ENCODE results near the gene SOD2.
"Not testable (repeated sequence)": the region's sequence is repeated elsewhere in the genome, so short reads cannot be mapped to it uniquely, and the experiment has no call there.

SOD2 gene

DNA sequence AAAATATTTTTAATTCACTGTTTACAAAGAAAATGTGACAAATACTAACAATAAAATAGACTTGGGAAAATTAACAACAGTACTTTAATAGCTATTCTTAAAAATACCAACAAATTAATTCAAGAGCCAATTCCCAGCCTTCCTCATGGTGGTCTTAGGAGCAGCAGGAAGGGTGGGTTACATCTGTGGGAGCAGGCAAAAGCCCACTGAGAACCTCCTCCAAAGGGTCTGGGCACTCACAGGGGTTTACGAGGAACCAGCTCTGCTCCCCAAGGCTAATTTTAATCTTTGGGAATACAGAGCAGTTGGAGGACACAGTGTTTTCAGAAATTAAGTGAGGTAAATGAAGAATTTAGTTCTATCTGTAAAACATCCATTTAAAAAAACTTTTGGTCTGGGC is 10.2 kb downstream of the SOD2 start:
- DNase-seq (ENCODE audit: low spot score) = no peak

DNA sequence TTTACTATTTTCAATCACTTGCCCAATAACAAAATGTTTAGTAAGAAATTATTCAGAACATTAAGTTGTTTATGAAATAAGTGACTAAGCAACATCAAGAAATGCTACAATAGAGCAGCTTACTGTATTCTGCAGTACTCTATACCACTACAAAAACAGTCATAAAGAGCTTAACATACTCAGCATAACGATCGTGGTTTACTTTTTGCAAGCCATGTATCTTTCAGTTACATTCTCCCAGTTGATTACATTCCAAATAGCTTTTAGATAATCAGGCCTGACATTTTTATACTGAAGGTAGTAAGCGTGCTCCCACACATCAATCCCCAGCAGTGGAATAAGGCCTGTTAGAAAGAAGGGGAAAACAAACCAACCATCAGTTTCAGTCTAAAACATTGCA is 10.7 kb downstream of the SOD2 start:
- no peak for DNase-seq (ENCODE audit: low spot score)

DNA sequence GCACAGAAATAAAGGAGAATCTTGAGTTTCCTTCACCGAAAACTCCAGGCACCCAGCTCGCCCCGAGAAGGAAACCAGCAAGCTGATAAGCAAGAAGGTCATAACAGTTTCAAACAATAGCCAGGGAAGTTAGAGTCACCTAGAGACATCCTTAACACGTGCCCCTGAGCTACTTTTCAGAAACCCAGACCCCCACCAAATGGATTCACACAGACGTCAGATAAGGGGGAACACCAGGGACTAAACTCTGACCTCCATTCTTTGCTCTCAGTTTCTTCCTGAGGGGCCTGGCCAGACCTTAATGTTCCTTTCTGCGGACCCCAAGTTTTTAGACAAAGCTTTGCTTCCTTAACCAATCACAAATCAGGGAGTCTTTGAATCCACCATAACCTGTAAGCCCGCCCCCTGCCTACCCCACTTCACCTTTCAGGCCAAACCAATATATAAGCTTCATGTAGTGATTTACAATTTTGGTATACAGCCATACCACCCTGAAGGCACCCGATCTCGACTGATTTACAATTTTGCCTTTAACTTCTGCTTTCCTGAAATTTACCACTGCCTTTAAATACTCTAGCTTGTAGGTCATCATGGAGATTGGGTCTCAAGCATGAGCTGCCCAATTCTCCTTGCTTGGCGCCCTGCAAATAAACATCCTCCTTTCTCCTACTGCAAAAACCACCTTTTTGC is 11.7 kb downstream of the SOD2 start:
- DNase-seq (ENCODE audit: low spot score) = no peak

- DNase-seq (ENCODE audit: low spot score) = no peak
Observed at GRCh38 chr6:159680104-159680503, 12.9 kb downstream of the SOD2 start.

DNA sequence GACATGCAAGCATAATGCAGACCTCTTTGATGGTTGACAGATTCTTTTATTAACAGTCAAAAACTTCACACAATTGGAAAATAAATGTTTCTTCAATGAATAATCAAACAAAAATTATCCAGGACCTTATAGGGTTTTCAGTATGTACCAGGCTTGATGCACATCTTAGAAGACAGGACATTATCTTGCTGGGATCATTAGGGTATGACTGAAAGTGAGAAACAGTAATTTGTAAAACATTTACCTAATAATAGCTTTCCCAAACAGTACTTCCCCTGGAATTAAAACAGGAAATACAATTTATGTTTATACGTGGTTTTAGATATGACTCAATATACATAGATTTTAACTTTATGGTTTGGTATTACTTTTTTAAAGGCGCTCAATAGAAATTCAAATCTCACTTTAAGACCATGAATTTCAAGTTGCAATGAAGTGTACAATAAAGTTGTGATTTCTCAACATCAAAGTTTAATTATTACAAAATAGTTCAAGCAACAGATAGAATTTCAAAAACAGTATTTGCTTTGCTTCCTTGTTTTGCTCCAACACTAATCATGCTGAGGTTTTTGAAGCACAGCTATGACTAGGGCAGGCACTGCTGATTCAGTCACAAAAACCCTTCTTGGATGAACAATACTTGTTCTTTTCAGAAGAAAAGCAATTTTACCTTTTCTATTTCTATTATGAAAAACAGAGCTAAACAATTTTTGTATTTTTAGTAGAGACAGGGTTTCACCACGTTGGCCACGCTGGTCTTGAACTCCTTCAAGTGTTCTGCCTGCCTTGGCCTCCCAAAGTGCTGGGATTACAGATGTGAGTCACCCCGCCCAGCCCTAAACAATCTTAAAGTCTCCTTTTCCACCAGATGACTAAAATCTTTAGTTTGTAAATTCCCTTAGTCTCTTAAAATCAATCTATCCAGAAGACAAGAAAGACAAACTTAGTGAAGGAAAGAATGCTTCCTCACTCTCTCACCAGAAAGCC is 13.7 kb downstream of the SOD2 start:
- DNase-seq (ENCODE audit: low spot score) = no peak

DNA sequence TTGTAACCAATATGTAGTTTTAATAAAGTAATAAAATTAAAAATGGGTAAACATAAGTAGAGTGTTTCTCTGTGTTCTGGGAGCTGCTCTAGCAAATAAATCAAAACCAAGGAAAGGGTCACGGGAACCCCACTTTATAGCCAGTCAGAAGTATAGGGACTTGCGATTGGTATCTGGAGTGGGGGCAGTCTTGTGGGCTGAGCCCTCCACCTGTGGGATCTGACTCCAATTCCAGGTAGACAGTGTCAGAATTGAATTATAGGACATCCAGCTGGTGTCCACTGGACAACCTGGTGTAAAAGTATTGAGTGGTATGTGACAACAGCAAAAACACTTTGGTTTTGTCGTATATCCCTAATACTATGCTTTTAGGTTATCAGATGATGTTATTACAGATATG is 14.5 kb downstream of the SOD2 start:
- no peak for DNase-seq (ENCODE audit: low spot score)

GRCh38 chr6:159677506-159678165 is 15.4 kb downstream of the SOD2 start:
- DNase-seq (ENCODE audit: low spot score) = no peak

DNA sequence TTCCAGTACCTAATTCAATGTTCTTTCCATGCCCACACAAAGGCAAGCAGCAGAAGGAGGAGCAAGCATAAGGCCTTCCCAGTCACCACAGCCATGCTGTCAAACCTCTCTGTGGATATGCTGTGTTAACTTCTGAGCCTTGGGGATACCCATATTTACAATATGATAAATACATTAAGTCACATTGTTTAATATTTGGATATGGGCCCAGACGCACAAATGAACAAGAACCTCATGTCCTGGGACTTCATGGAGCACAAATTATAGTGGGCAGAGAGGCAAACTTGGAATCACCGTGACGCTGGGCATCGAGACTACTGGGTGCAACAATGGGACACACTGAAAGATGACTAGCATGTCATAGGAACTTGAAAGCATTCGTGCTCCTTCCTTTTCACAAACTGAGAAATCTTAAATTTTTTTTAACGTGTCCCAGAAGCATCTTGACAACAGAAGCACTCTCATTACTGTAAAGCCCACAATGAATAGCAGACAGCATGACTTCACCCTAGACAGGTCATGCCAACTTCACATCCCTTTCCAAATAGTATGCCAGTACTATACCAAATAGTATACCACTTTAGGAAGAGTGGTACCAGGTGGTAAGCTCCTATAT is 16.0 kb downstream of the SOD2 start:
- no peak for DNase-seq (ENCODE audit: low spot score)

- not testable (repeated sequence) for DNase-seq (ENCODE audit: low spot score)
Observed at GRCh38 chr6:159676236-159676635, 16.8 kb downstream of the SOD2 start.

DNA sequence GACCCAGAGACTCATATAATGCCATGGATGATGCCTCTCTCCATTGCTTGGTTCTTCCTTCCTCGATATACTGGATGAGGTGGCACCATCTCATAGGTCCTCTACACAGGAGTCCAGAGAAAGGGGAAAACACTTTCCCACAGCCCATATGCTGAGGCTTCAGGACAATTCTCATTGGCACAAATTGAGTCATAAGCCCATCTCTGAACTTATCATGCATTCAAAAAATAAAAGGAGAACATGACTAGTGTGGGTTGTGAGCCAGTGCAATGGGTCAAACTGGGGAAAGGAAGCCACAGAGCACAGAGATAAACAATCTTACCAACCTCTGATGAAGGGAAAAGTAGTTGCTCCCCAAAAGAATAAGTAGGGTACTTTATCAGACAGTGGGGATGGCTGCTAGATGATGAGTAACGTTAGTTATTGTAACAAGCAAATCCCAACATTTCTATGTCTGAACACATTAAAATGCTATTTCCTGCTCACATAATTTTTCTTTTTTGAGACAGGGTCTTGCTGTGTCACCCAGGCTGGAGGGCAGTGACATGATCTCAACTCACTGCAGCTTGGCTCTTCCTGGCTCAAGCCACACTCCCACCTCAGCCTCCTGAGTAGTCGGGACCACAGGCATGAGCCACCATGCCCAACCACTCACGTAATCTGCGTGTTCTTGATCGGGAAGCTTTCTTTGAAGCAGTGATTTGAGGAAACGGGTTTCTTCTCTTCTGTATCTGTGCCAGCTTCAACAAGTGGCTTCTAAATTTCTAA is 27.0 kb downstream of the SOD2 start:
- DNase-seq (ENCODE audit: low spot score) = no peak

- not testable (repeated sequence) for DNase-seq (ENCODE audit: low spot score)
Observed at GRCh38 chr6:159663368-159663889, 29.6 kb downstream of the SOD2 start.

DNA sequence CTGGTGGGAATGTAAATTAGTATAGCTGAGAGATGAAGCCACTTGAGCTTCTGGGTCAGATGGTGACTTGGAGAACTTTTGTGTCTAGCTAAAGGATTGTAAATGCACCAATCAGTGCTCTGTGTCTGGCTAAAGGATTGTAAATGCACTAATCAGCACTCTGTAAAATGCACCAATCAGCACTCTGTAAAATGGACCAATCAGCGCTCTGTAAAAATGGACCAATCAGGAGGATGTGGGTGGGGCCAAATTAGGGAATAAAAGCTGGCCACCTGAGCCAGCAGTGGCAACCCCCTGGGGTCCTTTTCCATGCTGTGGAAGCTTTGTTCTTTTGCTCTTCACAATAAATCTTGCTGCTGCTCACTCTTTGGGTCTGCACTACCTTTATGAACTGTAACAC is 31.1 kb downstream of the SOD2 start:
- DNase-seq (ENCODE audit: low spot score) = not testable (repeated sequence)

- no peak for DNase-seq (ENCODE audit: low spot score)
Observed at GRCh38 chr6:159655409-159655988, 37.5 kb downstream of the SOD2 start.

- DNase-seq (ENCODE audit: low spot score) = peak; percentile 69
Observed at GRCh38 chr6:159654483-159655098, 38.5 kb downstream of the SOD2 start.

DNA sequence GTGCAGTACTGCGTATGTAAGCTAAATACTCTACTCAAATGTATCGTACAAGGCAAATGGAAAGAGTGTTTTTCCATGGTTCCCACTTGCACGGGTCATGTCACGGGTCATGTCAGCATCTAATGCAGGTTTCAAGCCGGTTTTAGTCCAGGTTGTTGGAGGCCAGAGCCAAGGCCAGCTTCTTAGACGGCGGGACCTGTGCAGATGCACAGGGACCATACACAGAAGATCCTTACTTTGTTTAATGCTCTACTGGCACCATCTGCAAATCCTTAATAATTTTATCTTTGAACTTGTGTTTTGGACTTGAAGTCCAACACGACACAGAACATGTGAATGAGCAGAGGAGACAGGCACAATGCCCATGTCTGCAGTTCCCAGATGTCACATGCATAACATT is 42.7 kb downstream of the SOD2 start:
- DNase-seq (ENCODE audit: low spot score) = no peak

DNA sequence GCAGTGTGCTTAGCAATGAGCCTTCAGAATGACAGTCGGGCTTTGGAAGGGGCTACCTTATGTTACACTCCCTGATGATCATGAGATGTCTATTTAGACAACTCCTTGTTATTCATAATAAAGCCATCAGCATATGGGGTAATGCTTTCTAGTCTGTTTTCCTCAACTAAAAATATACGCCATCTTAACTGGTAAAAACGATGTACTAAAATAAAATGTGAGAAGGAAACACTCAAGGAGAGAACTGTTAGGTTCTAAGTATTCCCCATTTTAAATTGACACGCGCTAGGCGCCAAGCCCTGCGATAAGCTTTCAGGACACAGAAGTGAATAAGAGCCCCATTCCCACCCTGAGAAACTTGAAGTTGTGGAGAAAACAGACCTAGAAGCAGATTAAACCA is 43.6 kb downstream of the SOD2 start:
- no peak for DNase-seq (ENCODE audit: low spot score)

DNA sequence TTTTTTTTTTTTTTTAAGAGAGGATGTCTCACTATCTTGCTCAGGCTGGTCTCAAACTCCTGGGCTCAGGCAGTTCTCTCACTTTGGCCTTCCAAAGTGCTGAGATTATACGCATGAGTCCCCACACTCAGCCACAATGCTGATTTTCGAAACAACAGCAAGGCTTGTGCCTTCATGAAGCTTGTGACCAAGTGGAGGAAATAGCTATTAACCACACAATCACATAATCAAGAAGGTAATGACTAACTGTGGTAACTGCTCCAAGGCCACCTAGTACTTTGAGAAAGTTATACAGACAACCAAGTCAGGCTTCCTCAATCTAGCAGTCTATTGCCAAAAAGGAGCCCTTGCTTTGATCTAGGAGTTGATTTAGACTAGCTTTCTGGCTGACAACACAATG is 46.3 kb downstream of the SOD2 start:
- DNase-seq (ENCODE audit: low spot score) = no peak

DNA sequence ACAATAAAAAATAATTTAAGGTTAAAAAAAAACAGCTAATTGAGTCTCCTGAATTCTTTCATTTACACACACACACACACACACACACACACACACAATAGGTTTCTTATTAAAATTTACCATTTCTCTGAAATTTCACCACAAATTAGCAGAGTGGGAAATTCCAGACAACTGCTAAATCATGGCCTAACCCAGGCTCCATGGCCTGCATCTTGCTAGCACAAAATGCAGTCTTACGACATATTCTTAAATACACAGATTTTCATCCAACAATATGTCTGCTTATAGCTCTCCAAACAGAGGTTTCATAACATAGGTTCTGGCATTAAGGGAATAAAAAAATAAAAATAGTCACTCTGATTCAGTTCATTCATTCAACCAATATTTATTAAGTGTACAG is 46.9 kb downstream of the SOD2 start:
- DNase-seq (ENCODE audit: low spot score) = no peak

DNA sequence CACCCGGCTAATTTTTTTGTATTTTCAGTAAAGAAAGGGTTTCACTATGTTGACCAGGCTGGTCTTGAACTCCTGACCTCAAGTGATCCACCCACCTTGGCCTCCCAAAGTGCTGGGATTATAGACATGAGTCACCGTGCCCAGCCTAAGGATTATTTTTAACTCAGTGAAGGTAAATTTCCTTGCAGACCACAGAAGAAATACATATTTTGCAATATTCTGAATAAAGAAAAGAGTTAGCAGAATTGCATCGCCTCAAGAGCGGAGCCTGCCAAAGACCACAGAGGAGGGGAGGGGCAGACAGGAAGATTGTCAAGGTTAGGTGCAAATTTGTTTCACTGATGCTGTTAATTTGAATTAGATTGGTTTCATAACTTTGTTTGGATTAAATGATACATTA is 47.4 kb downstream of the SOD2 start:
- no peak for DNase-seq (ENCODE audit: low spot score)

Measured in SW480 (cell line).